ENCODE data around the gene SLAMF1.
"Not testable (repeated sequence)": the region's sequence is repeated elsewhere in the genome, so short reads cannot be mapped to it uniquely, and the experiment has no call there.

The SLAMF1 gene

GRCh38 chr1:160664573-160665051, 17.8 kb upstream of the SLAMF1 start:
- no peak for DNase-seq

GRCh38 chr1:160662910-160663309, 16.1 kb upstream of the SLAMF1 start:
- no peak for DNase-seq

GRCh38 chr1:160659566-160659965, 12.7 kb upstream of the SLAMF1 start:
- DNase-seq: no peak

- DNase-seq: peak; percentile 40
Measured at GRCh38 chr1:160658814-160659193, 12.0 kb upstream of the SLAMF1 start.

DNA sequence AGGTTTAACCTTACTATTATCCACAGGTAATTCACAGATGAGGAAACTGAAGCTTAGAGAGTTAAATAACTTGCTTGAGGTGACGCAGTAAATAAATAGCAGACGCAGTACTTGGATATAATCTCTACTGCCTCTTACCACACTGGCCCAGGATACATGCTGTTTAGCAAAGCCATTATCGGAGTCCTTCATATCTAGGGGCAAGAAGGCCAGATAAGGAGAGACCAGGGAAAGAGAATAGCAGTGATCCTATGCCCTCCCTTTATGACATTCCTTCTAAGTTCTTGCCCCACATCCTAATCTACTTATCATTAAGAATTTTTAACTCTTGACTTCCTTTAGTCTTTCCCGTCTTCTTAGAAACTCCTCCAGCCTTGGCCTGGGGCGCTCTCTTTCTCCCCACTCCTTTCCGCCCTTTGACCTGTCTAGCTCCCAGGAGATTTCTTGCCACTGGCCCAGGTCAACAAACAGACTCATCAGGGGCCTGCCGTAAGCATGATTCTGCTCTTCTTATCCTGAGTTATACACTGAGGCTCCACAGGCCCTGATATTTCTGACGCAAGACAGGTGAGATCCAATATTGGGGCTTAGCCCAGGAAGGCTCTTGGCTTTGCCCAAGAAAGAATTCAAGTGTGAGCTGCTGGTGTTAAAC, 11.4 kb upstream of the SLAMF1 start:
- DNase-seq: peak; percentile 41

DNA sequence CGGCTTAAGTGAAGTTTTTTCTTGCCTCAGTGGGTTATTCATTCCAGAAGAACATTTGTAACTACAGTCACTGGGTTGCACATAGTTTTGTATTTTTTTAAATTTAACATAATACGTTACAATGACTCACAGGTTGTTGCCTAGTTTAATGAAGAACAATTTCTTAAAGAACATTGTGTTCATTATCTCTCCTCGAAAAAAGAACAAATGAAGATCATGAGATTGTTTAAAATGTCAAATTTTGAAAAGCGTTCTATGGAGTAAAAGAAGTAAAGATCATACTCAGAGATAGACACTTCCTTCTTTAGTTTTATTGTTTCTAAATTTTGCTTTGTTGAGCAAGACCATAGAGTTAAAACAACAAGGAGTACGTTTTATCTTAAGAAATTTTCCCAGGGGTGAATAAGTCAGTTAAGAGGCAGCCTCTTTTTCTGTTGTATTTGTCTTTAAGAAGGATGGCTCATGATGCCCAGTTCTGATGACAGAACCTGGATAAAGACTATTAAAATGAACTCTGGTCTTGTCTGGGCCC, 10.5 kb upstream of the SLAMF1 start:
- DNase-seq: peak; percentile 57

DNA sequence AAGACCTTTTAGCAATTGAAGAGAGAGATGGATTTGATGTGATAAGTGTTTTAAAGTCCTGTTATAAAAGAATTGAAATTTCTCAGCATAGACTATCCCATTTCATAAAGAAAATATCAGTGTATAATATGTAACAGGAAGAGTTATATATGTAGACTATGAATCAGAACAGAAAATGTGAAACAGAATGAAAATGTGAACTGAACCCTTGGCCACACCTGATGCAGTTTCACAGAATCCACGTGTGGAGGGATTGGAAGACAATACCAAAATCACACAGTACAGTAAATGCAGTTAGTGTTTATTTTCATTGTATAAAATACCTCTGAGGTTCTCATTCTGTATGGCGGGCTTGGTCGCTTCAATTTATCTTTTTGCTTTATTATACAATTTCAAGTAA, 9.9 kb upstream of the SLAMF1 start:
- DNase-seq: no peak

DNA sequence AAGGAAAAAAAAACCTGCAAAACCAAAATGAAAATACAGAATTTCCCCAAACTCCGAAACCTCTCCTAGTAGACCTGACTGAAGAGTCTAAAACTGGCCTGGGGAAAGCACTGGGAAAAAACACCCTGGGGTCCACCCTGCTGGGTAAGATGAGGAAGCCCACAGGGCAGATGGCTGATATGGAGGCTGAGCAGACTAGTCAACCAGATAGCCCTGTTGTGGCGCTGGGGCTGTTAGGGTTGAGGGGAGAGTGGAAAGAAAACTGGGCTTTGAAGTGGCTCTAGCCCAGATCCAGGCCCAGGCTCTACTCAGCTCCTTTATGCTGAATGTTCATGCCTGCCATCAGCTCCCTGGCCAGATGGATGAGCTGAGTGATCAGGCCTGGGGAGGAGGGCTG, 6.8 kb upstream of the SLAMF1 start:
- DNase-seq: no peak

- DNase-seq: no peak
Measured at GRCh38 chr1:160652924-160653619, 6.2 kb upstream of the SLAMF1 start.

DNA sequence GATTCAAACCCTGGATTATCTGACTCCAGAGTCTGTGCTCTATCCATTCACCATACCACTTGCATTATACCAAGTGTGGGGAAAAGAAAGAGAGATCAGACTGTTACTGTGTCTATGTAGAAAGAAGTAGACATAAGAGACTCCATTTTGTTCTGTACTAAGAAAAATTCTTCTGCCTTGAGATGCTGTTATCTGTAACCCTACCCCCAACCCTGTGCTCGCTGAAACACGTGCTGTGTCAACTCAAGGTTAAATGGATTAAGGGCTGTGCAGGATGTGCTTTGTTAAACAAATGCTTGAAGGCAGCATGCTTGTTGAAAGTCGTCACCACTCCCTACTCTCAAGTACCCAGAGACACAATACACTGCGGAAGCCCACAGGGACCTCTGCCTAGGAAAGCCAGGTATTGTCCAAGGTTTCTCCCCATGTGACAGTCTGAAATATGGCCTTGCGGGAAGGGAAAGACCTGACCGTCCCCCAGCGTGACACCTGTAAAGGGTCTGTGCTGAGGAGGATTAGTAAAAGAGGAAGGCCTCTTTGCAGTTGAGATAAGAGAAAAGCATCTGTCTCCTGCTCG, 5.3 kb upstream of the SLAMF1 start:
- not testable (repeated sequence) for DNase-seq

DNA sequence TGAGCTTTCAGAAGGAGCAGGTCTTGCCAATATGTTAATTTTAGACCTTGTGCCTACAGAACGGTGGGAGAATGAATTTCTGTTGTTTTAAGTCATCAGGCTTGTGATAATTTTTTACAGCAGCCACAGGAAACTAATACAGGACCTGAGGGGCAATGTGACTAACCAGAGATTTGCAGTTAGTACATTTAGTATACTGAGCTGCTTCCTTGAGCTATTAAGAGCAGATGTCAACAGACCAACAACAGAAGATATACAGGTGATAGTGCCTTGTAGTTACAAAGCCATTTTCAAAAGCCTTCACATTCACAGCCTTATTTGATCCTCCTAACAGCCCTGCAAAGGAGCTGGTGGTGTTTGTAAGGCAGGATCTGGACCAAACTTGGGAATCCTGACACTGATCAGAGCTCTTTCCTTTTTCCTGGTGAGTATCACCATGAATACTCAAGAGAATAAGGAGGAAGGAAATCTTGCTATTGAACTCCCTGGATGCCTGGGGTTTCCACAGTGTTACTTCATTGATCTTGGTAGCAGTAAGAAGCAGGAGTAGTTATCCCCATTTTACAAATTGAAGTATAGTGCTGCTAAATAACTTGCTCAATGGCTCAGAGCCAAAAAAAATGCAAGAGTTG, 4.7 kb upstream of the SLAMF1 start:
- DNase-seq: no peak

DNA sequence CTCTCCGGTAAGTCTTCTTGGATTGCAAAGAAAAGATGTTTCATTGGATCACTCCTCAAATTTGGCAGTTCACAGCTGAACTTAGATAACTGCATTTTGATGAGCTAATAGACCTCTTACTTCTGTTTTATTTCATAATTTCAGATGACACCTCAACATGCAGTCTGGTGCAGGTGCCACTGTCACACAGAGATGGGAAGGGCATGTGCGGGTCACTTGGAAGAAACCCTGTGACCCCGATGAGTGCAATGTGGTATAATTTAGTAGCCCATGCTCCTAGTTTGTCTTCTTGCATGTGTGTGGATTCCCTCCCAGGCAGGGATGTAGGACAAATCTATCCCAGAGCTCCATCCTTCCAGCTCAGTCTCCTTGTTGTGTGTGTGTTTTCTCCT, 481 bp upstream of the SLAMF1 start:
- DNase-seq: no peak

GRCh38 chr1:160646180-160646579, 664 bp downstream of the SLAMF1 start:
- DNase-seq: no peak

DNA sequence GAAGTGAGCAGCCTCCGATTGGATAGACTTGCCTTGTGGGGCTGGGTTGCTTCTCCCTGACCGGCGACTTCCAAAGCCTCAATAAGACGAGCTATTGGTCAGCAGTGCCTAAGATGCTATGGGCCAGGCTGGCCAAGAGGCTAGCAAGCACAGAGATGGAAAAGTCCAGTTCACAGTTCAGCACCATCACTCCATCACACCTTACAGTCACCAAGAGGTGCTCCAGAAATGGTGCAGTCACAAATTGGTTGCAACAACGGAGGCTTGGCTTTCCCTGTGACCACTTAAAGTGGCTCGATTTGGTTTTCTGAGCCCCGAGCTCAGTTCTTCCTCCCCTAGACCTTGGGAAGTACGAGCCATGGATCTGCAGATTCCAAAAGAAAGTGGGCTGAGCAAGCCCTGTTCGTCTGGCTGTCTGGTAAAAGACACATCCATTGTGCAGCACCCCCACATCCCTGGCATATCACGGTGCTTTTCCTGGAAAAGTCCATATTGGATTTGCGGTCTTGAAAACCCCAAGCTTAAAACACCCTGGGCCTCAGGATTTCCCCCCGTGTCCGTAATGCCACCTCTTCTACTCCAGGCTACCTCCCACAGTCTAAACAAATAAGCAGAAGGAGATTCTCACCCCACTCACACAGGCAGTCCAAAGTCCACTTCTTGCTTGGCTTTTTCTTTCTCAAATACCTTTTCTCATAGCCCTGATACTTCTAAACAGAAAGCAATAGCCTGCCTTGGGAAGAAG, 1.3 kb downstream of the SLAMF1 start:
- DNase-seq: no peak

DNA sequence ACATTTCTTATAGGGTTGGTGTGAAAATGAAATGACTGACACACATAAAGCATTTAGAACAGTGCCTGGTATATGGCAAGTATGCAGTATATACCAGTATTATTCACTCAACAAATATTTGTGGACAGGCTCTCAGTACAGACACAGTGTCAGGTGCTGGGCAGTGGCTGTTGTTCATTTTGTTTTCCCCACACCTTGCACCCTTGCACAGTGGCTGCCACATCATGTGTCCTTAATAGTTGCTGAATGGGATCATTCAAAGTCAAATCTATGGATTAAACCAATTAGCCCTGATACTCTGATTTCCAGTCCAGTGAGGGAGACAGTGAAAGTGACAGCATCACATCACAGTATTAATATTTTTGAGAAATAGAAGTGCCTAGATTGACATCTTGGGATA, 2.4 kb downstream of the SLAMF1 start:
- no peak for DNase-seq

GRCh38 chr1:160643138-160643537, 3.7 kb downstream of the SLAMF1 start:
- DNase-seq: no peak

- no peak for DNase-seq
Measured at GRCh38 chr1:160642281-160642644, 4.6 kb downstream of the SLAMF1 start.

DNA sequence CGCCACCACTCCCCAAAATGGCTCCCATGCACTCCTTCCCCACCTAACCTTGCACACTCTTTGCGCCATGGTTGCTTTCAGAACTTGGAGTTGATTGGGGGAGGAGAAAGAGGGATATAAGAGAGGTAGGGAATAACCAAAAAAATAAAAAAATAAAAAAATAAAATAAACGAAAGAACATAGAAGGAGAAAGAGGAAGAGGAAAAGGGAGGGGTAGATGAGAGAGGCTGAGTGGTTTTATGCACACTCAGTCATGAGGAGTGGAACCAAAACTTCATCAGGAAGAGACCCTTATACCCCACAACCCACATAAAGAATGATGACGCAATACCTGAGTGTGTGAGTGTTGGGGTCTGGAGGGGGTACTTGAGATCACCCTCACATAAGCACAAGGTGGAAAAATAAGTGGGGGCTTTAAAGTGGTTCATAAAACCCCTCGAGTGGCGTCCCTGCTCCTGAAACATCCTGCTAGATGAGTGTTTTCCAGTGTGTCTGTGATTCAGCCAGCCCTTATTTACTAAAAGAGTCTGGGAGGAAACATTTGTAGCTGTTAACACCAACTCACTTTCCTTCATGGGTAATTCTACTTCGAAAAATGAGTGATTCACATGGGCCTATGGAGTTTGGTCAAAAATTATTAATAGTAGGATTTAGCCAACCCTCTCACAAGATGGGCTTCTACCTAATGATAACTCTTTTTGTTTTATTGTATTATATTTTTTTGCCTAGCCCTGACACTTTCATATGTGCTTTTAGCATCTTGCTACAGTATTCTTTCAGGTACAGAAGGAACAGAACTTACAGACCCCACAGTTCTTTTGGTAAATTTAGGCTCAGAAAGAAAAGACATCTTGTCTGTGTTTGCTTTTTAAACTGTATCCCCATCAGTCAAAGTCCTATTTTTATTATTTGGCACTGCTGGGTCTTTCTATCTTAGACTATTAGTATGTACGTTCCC, 5.2 kb downstream of the SLAMF1 start:
- DNase-seq: no peak

GRCh38 chr1:160640359-160641123, 6.3 kb downstream of the SLAMF1 start:
- DNase-seq: peak; percentile 63

GRCh38 chr1:160639652-160640051, 7.2 kb downstream of the SLAMF1 start:
- DNase-seq: no peak

GRCh38 chr1:160638926-160639325, 7.9 kb downstream of the SLAMF1 start:
- DNase-seq: no peak

Data from GF-D8 (cell line).